ENCODE results near the gene ABCF1.

Gene ABCF1

DNA sequence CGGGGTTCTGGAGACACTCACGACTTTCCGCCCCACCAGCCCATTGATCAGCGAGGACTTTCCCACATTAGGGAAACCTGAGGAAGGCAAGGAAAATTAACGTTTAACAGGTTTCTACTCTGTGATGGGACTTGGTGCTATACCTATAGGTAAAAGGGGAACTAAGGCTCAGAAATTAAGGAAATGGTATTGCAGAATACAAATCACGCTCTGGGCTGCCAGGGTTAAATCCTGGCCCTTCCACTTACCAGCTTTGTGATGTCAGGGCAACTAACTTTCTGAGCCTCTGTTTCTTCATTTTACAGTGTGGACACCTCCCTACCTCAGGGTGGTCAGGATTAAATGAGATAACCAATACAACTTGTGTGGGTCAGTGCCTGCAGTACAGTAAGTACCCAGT is 23.8 kb upstream of the ABCF1 start:
- Histone ChIP-seq H3K9me3 (ENCODE audit: severe bottlenecking) (no peaks in the 10 kb centered on the region), H3K27ac (no peak overlapping the region), H3K36me3 (peaks cover 78% of the 10 kb centered on the region), H3K4me3 (ENCODE audit: low read depth, low read length) (no peak overlapping the region), H3K27me3 (ENCODE audit: insufficient read depth, low read depth, severe bottlenecking) (no peaks in the 10 kb centered on the region)
- DNase-seq = no peak
- TF ChIP-seq, protein P1, sequence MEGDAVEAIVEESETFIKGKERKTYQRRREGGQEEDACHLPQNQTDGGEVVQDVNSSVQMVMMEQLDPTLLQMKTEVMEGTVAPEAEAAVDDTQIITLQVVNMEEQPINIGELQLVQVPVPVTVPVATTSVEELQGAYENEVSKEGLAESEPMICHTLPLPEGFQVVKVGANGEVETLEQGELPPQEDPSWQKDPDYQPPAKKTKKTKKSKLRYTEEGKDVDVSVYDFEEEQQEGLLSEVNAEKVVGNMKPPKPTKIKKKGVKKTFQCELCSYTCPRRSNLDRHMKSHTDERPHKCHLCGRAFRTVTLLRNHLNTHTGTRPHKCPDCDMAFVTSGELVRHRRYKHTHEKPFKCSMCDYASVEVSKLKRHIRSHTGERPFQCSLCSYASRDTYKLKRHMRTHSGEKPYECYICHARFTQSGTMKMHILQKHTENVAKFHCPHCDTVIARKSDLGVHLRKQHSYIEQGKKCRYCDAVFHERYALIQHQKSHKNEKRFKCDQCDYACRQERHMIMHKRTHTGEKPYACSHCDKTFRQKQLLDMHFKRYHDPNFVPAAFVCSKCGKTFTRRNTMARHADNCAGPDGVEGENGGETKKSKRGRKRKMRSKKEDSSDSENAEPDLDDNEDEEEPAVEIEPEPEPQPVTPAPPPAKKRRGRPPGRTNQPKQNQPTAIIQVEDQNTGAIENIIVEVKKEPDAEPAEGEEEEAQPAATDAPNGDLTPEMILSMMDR (IDR thresholded peaks at IDR 0.05; ENCODE audit: low read depth, low read length) = no peak

DNA sequence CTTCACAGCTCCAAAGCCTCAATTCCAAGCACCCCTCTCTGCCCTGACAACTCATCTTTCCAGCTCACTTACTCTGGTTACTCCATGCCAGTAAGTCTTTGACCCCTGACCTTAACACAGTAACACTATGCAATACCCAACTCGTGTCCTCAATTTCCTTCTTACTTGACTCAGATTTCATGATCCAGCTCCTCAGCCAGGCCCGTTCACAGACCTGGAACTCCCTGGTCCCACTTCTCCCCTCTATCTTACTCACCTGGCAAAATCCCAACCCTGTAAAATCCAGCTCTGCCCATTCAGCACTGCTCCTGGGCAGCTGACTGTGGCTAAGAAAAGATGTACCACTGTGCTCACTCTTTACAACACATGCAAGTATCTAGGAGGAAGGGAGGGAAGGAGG is 22.9 kb upstream of the ABCF1 start:
- Histone ChIP-seq H3K27ac (no peak overlapping the region), H3K9me3 (ENCODE audit: severe bottlenecking) (no peaks in the 10 kb centered on the region), H3K4me3 (ENCODE audit: low read depth, low read length) (no peak overlapping the region), H3K36me3 (peaks cover 87% of the 10 kb centered on the region), H3K27me3 (ENCODE audit: insufficient read depth, low read depth, severe bottlenecking) (no peaks in the 10 kb centered on the region)
- TF ChIP-seq, protein P1 (IDR thresholded peaks at IDR 0.05; ENCODE audit: low read depth, low read length) = no peak
- DNase-seq = no peak

DNA sequence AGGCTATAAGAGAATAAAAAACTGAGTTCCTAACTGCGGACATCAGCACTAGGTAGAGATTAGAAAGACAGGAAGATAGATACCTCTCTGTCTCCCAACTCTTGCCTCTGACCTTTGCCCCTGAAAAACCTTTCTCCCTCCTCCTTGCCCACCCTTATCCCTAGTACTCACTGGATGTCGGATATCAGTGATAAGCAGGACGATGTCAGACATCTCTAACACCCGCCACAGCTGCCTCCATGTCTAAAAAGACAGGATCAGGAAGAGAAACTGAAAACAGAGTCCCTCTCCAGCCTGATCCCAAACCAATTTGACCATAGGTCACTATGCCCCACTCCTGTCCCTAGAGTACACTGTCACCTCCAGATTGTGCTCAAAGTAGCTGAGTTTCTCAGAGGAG is 16.8 kb upstream of the ABCF1 start:
- Histone ChIP-seq H3K27ac (no peak overlapping the region), H3K9me3 (ENCODE audit: severe bottlenecking) (no peaks in the 10 kb centered on the region), H3K36me3 (peaks cover 74% of the 10 kb centered on the region), H3K4me3 (ENCODE audit: low read depth, low read length) (no peak overlapping the region), H3K27me3 (ENCODE audit: insufficient read depth, low read depth, severe bottlenecking) (no peaks in the 10 kb centered on the region)
- TF ChIP-seq, protein P1 (IDR thresholded peaks at IDR 0.05; ENCODE audit: low read depth, low read length) = no peak
- no peak for DNase-seq

DNA sequence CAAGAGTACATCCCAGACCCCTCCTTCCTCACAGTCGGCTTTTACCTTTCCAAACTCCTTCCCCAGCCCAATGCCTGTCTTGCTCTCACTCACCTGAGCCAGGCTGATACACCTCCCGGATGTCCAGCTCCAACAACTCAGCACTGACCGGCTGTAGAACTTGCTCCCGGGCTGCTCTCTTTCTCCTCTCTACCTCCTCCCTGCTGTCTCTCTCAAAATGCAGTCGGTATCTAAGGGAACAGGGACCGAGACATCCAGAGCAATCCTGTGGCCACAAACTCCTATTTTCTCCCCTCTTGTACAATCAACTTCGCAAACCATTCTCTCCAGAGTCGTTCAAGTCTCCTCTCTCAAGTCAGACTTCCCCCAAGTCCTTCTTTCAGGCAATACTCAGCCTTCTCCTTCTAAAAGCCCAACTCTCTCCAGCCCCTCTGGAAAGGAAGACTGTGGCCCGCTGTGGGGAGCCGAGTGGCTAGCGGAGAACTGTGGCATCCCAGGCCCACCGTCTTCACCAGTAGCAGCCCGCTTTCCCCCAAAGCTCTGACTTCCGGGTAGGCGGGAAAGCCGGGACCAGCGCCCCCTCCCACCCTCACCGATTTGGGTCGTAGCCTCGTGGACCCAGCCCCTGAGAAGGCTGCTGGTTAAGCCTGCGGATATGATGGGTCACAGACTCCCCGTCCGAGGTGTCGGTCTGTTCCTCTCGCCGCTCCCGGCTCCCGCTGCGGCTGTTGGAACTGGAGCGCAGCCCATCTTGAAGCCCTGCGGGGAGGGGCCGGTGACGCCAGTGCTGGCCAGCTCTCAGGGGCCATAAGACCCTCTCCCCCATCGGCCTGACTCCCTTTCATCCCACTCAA is 16.1 kb upstream of the ABCF1 start:
- Histone ChIP-seq H3K36me3 (peaks cover 75% of the 10 kb centered on the region), H3K27ac (peak overlapping the region; percentile 93), H3K27me3 (ENCODE audit: insufficient read depth, low read depth, severe bottlenecking) (no peaks in the 10 kb centered on the region), H3K4me3 (ENCODE audit: low read depth, low read length) (peak overlapping the region; percentile 81), H3K9me3 (ENCODE audit: severe bottlenecking) (no peaks in the 10 kb centered on the region)
- TF ChIP-seq, protein P1 (IDR thresholded peaks at IDR 0.05; ENCODE audit: low read depth, low read length) = no peak
- DNase-seq = peak; percentile 49

DNA sequence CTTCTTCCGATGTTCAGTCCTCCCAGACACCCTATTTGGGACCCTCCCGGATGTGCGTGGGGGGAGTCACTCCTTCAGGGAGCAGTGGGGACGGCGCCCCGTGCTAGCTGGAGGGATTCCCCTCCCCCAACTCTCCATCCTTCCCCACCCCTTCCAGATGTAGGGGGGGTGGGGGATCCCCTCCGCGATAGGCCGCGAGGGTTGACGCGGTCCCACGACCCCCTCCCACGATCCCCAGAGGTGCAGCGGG is 15.5 kb upstream of the ABCF1 start:
- peaks cover 69% of the 10 kb centered on the region for H3K36me3 ChIP-seq
- peak overlapping the region; percentile 81 for H3K4me3 ChIP-seq (ENCODE audit: low read depth, low read length)
- TF ChIP-seq, protein P1 (IDR thresholded peaks at IDR 0.05; ENCODE audit: low read depth, low read length) = no peak
- H3K27me3 ChIP-seq (ENCODE audit: insufficient read depth, low read depth, severe bottlenecking) = no peaks in the 10 kb centered on the region
- H3K27ac ChIP-seq = peak overlapping the region; percentile 93
- no peaks in the 10 kb centered on the region for H3K9me3 ChIP-seq (ENCODE audit: severe bottlenecking)
- no peak for DNase-seq

Data from WERI-Rb-1 (cell line).